22Rv1 (cell line): ENCODE data around the gene THSD4.

ENCODE experiments used
- CTCF ChIP-seq: fragments of 450-650 bp; IDR thresholded peaks from 2 replicates; pipeline ENCODE4 v1.5.1; 2017; ENCODE audit warnings: mild to moderate bottlenecking
- ZFX ChIP-seq: fragments of 450-650 bp; IDR thresholded peaks from 2 replicates; pipeline ENCODE4 v1.6.1; 2017; ENCODE audit warnings: antibody characterized with exemption, borderline replicate concordance

DNA sequence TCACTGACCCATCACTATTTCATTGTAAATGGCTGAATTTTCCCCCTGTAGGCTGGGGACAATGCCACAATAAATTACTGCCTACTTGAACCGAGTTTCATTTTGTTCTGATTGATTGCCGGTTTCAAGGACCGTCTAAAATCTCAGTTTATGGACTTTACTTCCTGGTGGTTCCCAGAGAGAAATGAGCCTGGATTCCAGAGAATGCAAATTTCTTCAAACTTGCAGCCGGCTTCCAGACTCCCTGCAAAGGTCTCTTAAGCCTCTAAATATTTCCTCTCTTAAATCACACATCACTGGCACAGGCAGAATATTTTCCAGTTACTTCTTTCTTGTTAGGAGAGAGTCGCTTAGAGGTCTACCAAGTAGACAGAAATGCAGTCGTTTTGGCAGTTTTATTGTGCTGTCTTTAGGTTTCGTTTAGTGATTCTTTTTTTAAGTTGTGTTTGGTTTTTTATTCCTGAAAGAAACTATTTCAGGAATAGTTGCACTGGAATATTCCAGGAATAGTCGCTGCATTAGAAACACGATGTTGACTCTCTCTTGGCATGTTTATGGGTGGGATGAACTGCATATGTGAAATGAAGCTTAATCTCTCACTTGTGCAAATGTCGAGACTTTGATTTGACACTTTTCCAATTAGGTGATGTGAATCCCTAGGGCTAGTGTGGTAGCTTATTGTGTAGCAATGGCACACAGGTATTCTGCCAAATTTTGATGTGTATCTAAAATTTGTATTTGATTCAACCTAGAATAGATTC is 411.0 kb downstream of the THSD4 start:
- TF ChIP-seq CTCF: no peak
- no peak for TF ChIP-seq ZFX
